LNCAP (cell line): ENCODE results near the gene SSMEM1.

ENCODE experiments used
- CTCF ChIP-seq: fragments of 450-650 bp; IDR thresholded peaks from 2 replicates; pipeline ENCODE4 v1.5.1; 2017; ENCODE audit warnings: mild to moderate bottlenecking

SSMEM1 gene

GRCh38 chr7:130180571-130181262, 26.9 kb upstream of the SSMEM1 start:
- no peak for TF ChIP-seq CTCF

GRCh38 chr7:130181263-130181605, 26.4 kb upstream of the SSMEM1 start:
- TF ChIP-seq CTCF, result no peak

DNA sequence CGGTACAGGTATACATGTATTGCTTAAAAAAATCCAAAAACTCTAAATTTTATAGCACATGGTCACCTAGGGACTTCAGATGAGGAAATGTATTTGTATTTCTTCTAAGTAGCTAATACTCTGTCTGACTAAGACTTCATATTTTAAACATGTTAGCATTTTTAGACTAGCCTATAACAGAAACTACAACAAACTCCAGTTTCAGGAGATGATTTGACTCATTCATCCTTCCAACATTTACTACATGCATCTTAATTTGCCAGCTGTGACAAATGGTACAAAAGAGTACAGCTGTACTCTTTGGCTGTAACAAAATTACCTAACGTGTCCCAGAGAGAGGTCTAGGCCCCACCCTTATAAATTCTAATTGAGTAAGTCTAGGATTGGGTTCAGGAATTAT, 24.7 kb upstream of the SSMEM1 start:
- no peak for TF ChIP-seq CTCF

GRCh38 chr7:130187360-130187759, 20.3 kb upstream of the SSMEM1 start:
- TF ChIP-seq CTCF, result no peak

- TF ChIP-seq CTCF, result no peak
These were observed 18.3 kb upstream of the SSMEM1 start for GRCh38 chr7:130189343-130189742.

DNA sequence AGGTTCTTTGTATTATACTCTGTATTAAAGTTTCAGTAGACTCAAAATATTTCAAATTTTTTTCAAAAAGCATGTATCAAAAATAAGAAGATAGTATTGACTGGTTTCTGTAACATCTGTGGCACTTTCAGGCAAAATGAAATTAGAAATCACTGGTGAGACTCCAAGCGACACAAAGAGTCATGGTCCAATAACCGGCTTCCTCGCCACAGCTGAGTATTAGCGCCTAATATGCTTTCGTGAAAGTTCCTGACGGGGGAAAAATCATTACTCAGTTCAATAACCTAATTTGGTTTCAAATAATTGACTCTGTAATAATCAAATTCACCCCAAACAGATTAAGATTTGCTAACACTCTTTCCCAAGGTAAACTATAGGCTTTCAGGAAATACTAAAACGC, 15.9 kb upstream of the SSMEM1 start:
- no peak for TF ChIP-seq CTCF

DNA sequence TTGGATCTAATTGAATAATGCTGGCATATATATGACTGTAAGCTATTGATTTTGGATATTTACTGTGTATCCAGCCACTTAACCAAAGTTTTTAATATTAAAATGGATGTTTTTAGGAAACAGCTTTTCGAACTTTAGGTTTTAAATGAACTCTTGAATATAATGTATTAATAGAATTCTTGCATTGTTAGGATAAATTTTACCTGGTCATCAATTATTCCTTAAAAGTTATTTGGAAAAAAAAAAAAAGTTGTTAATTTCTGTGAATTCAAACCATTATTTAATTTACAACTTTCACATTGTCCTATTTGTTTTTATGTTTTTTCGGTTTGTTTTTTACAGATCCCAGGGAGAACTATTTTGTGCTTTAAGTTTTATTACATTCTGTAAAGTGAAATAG, 12.3 kb upstream of the SSMEM1 start:
- no peak for TF ChIP-seq CTCF

- TF ChIP-seq CTCF, result no peak
These were observed 11.2 kb upstream of the SSMEM1 start for GRCh38 chr7:130196476-130196875.
